Middle frontal gyrus (tissue), 1 donor: ENCODE measurements around the gene CASP5.
"Not testable (repeated sequence)": the region's sequence is repeated elsewhere in the genome, so short reads cannot be mapped to it uniquely, and the experiment has no call there.

Source experiments
- DNase-seq: peaks from one replicate; pipeline ENCODE4 v3.0.0-alpha.2; 2015; ENCODE audit warnings: low spot score; ENCODE audit errors: extremely low spot score

The CASP5 gene

GRCh38 chr11:105033781-105034180 is 10.8 kb upstream of the CASP5 start:
- no peak for DNase-seq

GRCh38 chr11:105033343-105033742 is 10.4 kb upstream of the CASP5 start:
- no peak for DNase-seq

- no peak for DNase-seq
Measured at GRCh38 chr11:105032495-105032894, 9.5 kb upstream of the CASP5 start.

- DNase-seq: no peak
Measured at GRCh38 chr11:105027678-105028077, 4.7 kb upstream of the CASP5 start.

GRCh38 chr11:105024394-105024793 is 1.4 kb upstream of the CASP5 start:
- DNase-seq: no peak

GRCh38 chr11:105022527-105022926 is 441 bp downstream of the CASP5 start:
- no peak for DNase-seq

GRCh38 chr11:105007463-105007862 is 15.5 kb downstream of the CASP5 start:
- DNase-seq: no peak

- no peak for DNase-seq
Measured at GRCh38 chr11:105005451-105005845, 17.5 kb downstream of the CASP5 start.

- no peak for DNase-seq
Measured at GRCh38 chr11:105004021-105004420, 18.9 kb downstream of the CASP5 start.

- no peak for DNase-seq
Measured at GRCh38 chr11:105003151-105003550, 19.8 kb downstream of the CASP5 start.

- no peak for DNase-seq
Measured at GRCh38 chr11:105000797-105001196, 22.2 kb downstream of the CASP5 start.

- no peak for DNase-seq
Measured at GRCh38 chr11:105000167-105000566, 22.8 kb downstream of the CASP5 start.

- DNase-seq: no peak
Measured at GRCh38 chr11:104999721-105000120, 23.2 kb downstream of the CASP5 start.

- no peak for DNase-seq
Measured at GRCh38 chr11:104997288-104997687, 25.7 kb downstream of the CASP5 start.

GRCh38 chr11:104995001-104995408 is 28.0 kb downstream of the CASP5 start:
- no peak for DNase-seq

GRCh38 chr11:104992781-104993180 is 30.2 kb downstream of the CASP5 start:
- no peak for DNase-seq

- no peak for DNase-seq
Measured at GRCh38 chr11:104991994-104992393, 31.0 kb downstream of the CASP5 start.

GRCh38 chr11:104984808-104985207 is 38.2 kb downstream of the CASP5 start:
- DNase-seq: no peak

- no peak for DNase-seq
Measured at GRCh38 chr11:104979839-104980238, 43.1 kb downstream of the CASP5 start.

- DNase-seq: no peak
Measured at GRCh38 chr11:104973616-104974015, 49.4 kb downstream of the CASP5 start.

GRCh38 chr11:104972924-104973323 is 50.0 kb downstream of the CASP5 start:
- not testable (repeated sequence) for DNase-seq

GRCh38 chr11:104970756-104971155 is 52.2 kb downstream of the CASP5 start:
- no peak for DNase-seq

GRCh38 chr11:104968856-104969776 is 53.9 kb downstream of the CASP5 start:
- DNase-seq: no peak
